ENCODE results near the gene GALNT9. TPM values are rescaled to one million over a fixed set of nuclear protein-coding genes. Genes with fewer than 3 reads are reported as not detected.

GALNT9 gene
- total and polyA plus RNA-seq, 5 donors from 2014 or later, result 0.37 to 0.69 (median 0.64) TPM; not detected in 2

- ATAC-seq (ENCODE audit: low read depth in 2 of 2) (no peak), DNase-seq (no peak)
- Histone ChIP-seq H3K27me3 (ENCODE audit: control insufficient read depth, insufficient read depth, low read length) (peaks cover 6% of the 10 kb centered on the region), H3K36me3 (ENCODE audit: control insufficient read depth, insufficient read depth, low read length) (no peaks in the 10 kb centered on the region), H3K4me3 (ENCODE audit: low read depth, low read length) (no peak overlapping the region), H3K27ac (ENCODE audit: insufficient read depth, low read length, poor library complexity, severe bottlenecking) (no peak overlapping the region), H3K4me1 (ENCODE audit: control insufficient read depth, insufficient read depth, low read length, poor library complexity, severe bottlenecking) (no peaks in the 10 kb centered on the region), H3K9me3 (ENCODE audit: control insufficient read depth in 2 of 2, low read length in 2 of 2) (no peaks in the 10 kb centered on the region)
- Mint-ChIP-seq H3K27me3 (peaks cover 16% of the 10 kb centered on the region), H3K4me1 (no peaks in the 10 kb centered on the region), H3K4me3 (no peak overlapping the region), H3K36me3 (no peaks in the 10 kb centered on the region), H3K27ac (no peak overlapping the region), H3K9me3 (peaks cover 0 to 5% (median 0%) of the 10 kb centered on the region in 7 donors)
Observed at GRCh38 chr12:132367852-132368251, 38.5 kb upstream of the GALNT9 start.

GRCh38 chr12:132367071-132367851 lies 37.9 kb upstream of the GALNT9 start:
- Histone ChIP-seq H3K27me3 (ENCODE audit: control insufficient read depth, insufficient read depth, low read length) (peaks cover 6% of the 10 kb centered on the region), H3K4me3 (ENCODE audit: low read depth, low read length) (no peak overlapping the region), H3K36me3 (ENCODE audit: control insufficient read depth, insufficient read depth, low read length) (no peaks in the 10 kb centered on the region), H3K4me1 (ENCODE audit: control insufficient read depth, insufficient read depth, low read length, poor library complexity, severe bottlenecking) (no peaks in the 10 kb centered on the region), H3K27ac (ENCODE audit: insufficient read depth, low read length, poor library complexity, severe bottlenecking) (no peak overlapping the region), H3K9me3 (ENCODE audit: control insufficient read depth in 2 of 2, low read length in 2 of 2) (no peaks in the 10 kb centered on the region)
- ATAC-seq (ENCODE audit: low read depth in 2 of 2) (no peak), DNase-seq (no peak)
- no peaks in the 10 kb centered on the region for H3K36me3 Mint-ChIP-seq
- H3K27ac Mint-ChIP-seq, result no peak overlapping the region
- H3K4me3 Mint-ChIP-seq, result no peak overlapping the region
- H3K4me1 Mint-ChIP-seq, result no peaks in the 10 kb centered on the region
- peaks cover 0 to 5% (median 0%) of the 10 kb centered on the region in 7 donors for H3K9me3 Mint-ChIP-seq
- peaks cover 15% of the 10 kb centered on the region for H3K27me3 Mint-ChIP-seq

- DNase-seq, result no peak
- H3K27me3 Mint-ChIP-seq, result peaks cover 11% of the 10 kb centered on the region
Observed at GRCh38 chr12:132366341-132366861, 37.0 kb upstream of the GALNT9 start.

GRCh38 chr12:132365226-132365625 lies 35.8 kb upstream of the GALNT9 start:
- no peak for DNase-seq
- no peaks in the 10 kb centered on the region for H3K4me1 Mint-ChIP-seq
- Histone ChIP-seq H3K9me3 (ENCODE audit: control insufficient read depth in 2 of 2, low read length in 2 of 2) (peaks cover 0 to 3% of the 10 kb centered on the region in 2 experiments), H3K4me3 (ENCODE audit: low read depth, low read length) (no peak overlapping the region), H3K36me3 (ENCODE audit: control insufficient read depth, insufficient read depth, low read length) (no peaks in the 10 kb centered on the region), H3K27ac (ENCODE audit: insufficient read depth, low read length, poor library complexity, severe bottlenecking) (no peak overlapping the region), H3K27me3 (ENCODE audit: control insufficient read depth, insufficient read depth, low read length) (no peaks in the 10 kb centered on the region), H3K4me1 (ENCODE audit: control insufficient read depth, insufficient read depth, low read length, poor library complexity, severe bottlenecking) (no peaks in the 10 kb centered on the region)
- H3K36me3 Mint-ChIP-seq, result no peaks in the 10 kb centered on the region
- H3K9me3 Mint-ChIP-seq, result peaks cover 0 to 5% (median 0%) of the 10 kb centered on the region in 7 donors
- no peak for ATAC-seq (ENCODE audit: low read depth in 2 of 2)
- peaks cover 9% of the 10 kb centered on the region for H3K27me3 Mint-ChIP-seq
- H3K27ac Mint-ChIP-seq, result no peak overlapping the region
- no peak overlapping the region for H3K4me3 Mint-ChIP-seq

More at GRCh38 chr12:132366341-132366861, 37.0 kb upstream of the GALNT9 start:
- Mint-ChIP-seq H3K4me1 (no peaks in the 10 kb centered on the region), H3K4me3 (no peak overlapping the region), H3K36me3 (no peaks in the 10 kb centered on the region), H3K9me3 (peaks cover 0 to 5% (median 0%) of the 10 kb centered on the region in 7 donors), H3K27ac (no peak overlapping the region)
- Histone ChIP-seq H3K4me3 (ENCODE audit: low read depth, low read length) (no peak overlapping the region), H3K36me3 (ENCODE audit: control insufficient read depth, insufficient read depth, low read length) (no peaks in the 10 kb centered on the region), H3K27ac (ENCODE audit: insufficient read depth, low read length, poor library complexity, severe bottlenecking) (no peak overlapping the region), H3K9me3 (ENCODE audit: control insufficient read depth in 2 of 2, low read length in 2 of 2) (no peaks in the 10 kb centered on the region), H3K27me3 (ENCODE audit: control insufficient read depth, insufficient read depth, low read length) (peaks cover 6% of the 10 kb centered on the region), H3K4me1 (ENCODE audit: control insufficient read depth, insufficient read depth, low read length, poor library complexity, severe bottlenecking) (no peaks in the 10 kb centered on the region)
- ATAC-seq (ENCODE audit: low read depth in 2 of 2), result no peak

GRCh38 chr12:132364348-132364902 lies 35.0 kb upstream of the GALNT9 start:
- H3K36me3 Mint-ChIP-seq, result no peaks in the 10 kb centered on the region
- no peak for DNase-seq

GRCh38 chr12:132363661-132364347 lies 34.4 kb upstream of the GALNT9 start:
- Mint-ChIP-seq H3K27ac (no peak overlapping the region), H3K27me3 (peaks cover 5% of the 10 kb centered on the region), H3K4me3 (no peak overlapping the region), H3K4me1 (no peaks in the 10 kb centered on the region), H3K36me3 (no peaks in the 10 kb centered on the region), H3K9me3 (peaks cover 0 to 3% (median 0%) of the 10 kb centered on the region in 7 donors)
- Histone ChIP-seq H3K27me3 (ENCODE audit: control insufficient read depth, insufficient read depth, low read length) (no peaks in the 10 kb centered on the region), H3K4me3 (ENCODE audit: low read depth, low read length) (no peak overlapping the region), H3K4me1 (ENCODE audit: control insufficient read depth, insufficient read depth, low read length, poor library complexity, severe bottlenecking) (no peaks in the 10 kb centered on the region), H3K36me3 (ENCODE audit: control insufficient read depth, insufficient read depth, low read length) (no peaks in the 10 kb centered on the region), H3K9me3 (ENCODE audit: control insufficient read depth in 2 of 2, low read length in 2 of 2) (peaks cover 0 to 5% of the 10 kb centered on the region in 2 experiments), H3K27ac (ENCODE audit: insufficient read depth, low read length, poor library complexity, severe bottlenecking) (no peak overlapping the region)
- DNase-seq (no peak), ATAC-seq (ENCODE audit: low read depth in 2 of 2) (no peak)

More at GRCh38 chr12:132364348-132364902, 35.0 kb upstream of the GALNT9 start:
- Histone ChIP-seq H3K9me3 (ENCODE audit: control insufficient read depth in 2 of 2, low read length in 2 of 2) (peaks cover 0 to 5% of the 10 kb centered on the region in 2 experiments), H3K36me3 (ENCODE audit: control insufficient read depth, insufficient read depth, low read length) (no peaks in the 10 kb centered on the region), H3K4me1 (ENCODE audit: control insufficient read depth, insufficient read depth, low read length, poor library complexity, severe bottlenecking) (no peaks in the 10 kb centered on the region), H3K27ac (ENCODE audit: insufficient read depth, low read length, poor library complexity, severe bottlenecking) (no peak overlapping the region), H3K4me3 (ENCODE audit: low read depth, low read length) (no peak overlapping the region), H3K27me3 (ENCODE audit: control insufficient read depth, insufficient read depth, low read length) (no peaks in the 10 kb centered on the region)
- H3K27ac Mint-ChIP-seq, result no peak overlapping the region
- H3K4me1 Mint-ChIP-seq, result no peaks in the 10 kb centered on the region
- ATAC-seq (ENCODE audit: low read depth in 2 of 2), result no peak
- peaks cover 5% of the 10 kb centered on the region for H3K27me3 Mint-ChIP-seq
- H3K4me3 Mint-ChIP-seq, result no peak overlapping the region
- H3K9me3 Mint-ChIP-seq, result peaks cover 0 to 3% (median 0%) of the 10 kb centered on the region in 7 donors

GRCh38 chr12:132362996-132363660 lies 33.7 kb upstream of the GALNT9 start:
- no peaks in the 10 kb centered on the region for H3K27me3 ChIP-seq (ENCODE audit: control insufficient read depth, insufficient read depth, low read length)
- H3K27me3 Mint-ChIP-seq, result peaks cover 5% of the 10 kb centered on the region
- no peaks in the 10 kb centered on the region for H3K4me1 Mint-ChIP-seq
- DNase-seq, result peak in 1 of 3 donors; percentile 24
- no peak overlapping the region for H3K27ac ChIP-seq (ENCODE audit: insufficient read depth, low read length, poor library complexity, severe bottlenecking)
- H3K9me3 ChIP-seq (ENCODE audit: control insufficient read depth in 2 of 2, low read length in 2 of 2), result peaks cover 0 to 5% of the 10 kb centered on the region in 2 experiments
- H3K4me3 Mint-ChIP-seq, result no peak overlapping the region
- no peaks in the 10 kb centered on the region for H3K36me3 Mint-ChIP-seq
- no peaks in the 10 kb centered on the region for H3K36me3 ChIP-seq (ENCODE audit: control insufficient read depth, insufficient read depth, low read length)
- ATAC-seq (ENCODE audit: low read depth in 2 of 2), result no peak
- no peaks in the 10 kb centered on the region for H3K4me1 ChIP-seq (ENCODE audit: control insufficient read depth, insufficient read depth, low read length, poor library complexity, severe bottlenecking)
- H3K27ac Mint-ChIP-seq, result no peak overlapping the region
- no peak overlapping the region for H3K4me3 ChIP-seq (ENCODE audit: low read depth, low read length)
- H3K9me3 Mint-ChIP-seq, result peaks cover 0 to 3% (median 0%) of the 10 kb centered on the region in 7 donors
